Liver (tissue), 9 donors: Measurements from ENCODE around the gene KLF15. TPM values are rescaled to one million over a fixed set of nuclear protein-coding genes. Genes with fewer than 3 reads are reported as not detected.

Source experiments
- DNase-seq: peaks from one replicate; pipeline ENCODE4 v3.0.0-alpha.2; 2017; ENCODE audit warnings: low spot score
- H3K27ac ChIP-seq, 2 donors: one replicate each; pipeline ENCODE4 v1.7.0; 2013; ENCODE audit warnings: inconsistent platforms in 2 of 2, low read length in 2 of 2, control low read depth in 1 of 2, low read depth in 1 of 2, mild to moderate bottlenecking in 1 of 2
- H3K27me3 ChIP-seq, 4 donors: one replicate each; pipeline versions ENCODE4 v1.6.1 to v1.7.0; 2013; ENCODE audit warnings: low read length in 3 of 4, inconsistent platforms in 1 of 4, mild to moderate bottlenecking in 1 of 4, moderate library complexity in 1 of 4; ENCODE audit not compliant: control insufficient read depth in 4 of 4, insufficient read depth in 4 of 4
- H3K36me3 ChIP-seq, 4 donors: one replicate each; pipeline versions ENCODE4 v1.6.1 to v1.7.0; 2013; ENCODE audit warnings: low read length in 3 of 4, mild to moderate bottlenecking in 3 of 4, low read depth in 1 of 4, moderate library complexity in 1 of 4; ENCODE audit not compliant: control insufficient read depth in 4 of 4, insufficient read depth in 3 of 4
- H3K4me1 ChIP-seq, 4 donors: one replicate each; pipeline versions ENCODE4 v1.6.1 to v1.7.0; 2013; ENCODE audit warnings: low read length in 3 of 4, mild to moderate bottlenecking in 3 of 4, moderate library complexity in 1 of 4; ENCODE audit not compliant: control insufficient read depth in 4 of 4, insufficient read depth in 4 of 4
- H3K4me3 ChIP-seq, 3 donors: one replicate each; pipeline versions ENCODE4 v1.6.1 to v1.7.0; 2013; ENCODE audit warnings: low read length in 3 of 3, control low read depth in 1 of 3, low read depth in 1 of 3, mild to moderate bottlenecking in 1 of 3
- H3K9ac ChIP-seq, 2 donors: one replicate each; pipeline ENCODE4 v1.7.0; 2013; ENCODE audit warnings: low read length in 2 of 2, mild to moderate bottlenecking in 2 of 2, moderate library complexity in 2 of 2, control low read depth in 1 of 2, low read depth in 1 of 2
- H3K9me3 ChIP-seq, 4 donors: one replicate each; pipeline versions ENCODE4 v1.6.1 to v1.7.0; 2013; ENCODE audit warnings: low read length in 3 of 4; ENCODE audit not compliant: control insufficient read depth in 4 of 4
- EGR1 ChIP-seq, 2 donors: IDR thresholded peaks; 2 replicates each; pipeline ENCODE4 v1.6.1; 2016 to 2018; ENCODE audit warnings: antibody characterized with exemption in 2 of 2, low read depth in 2 of 2
- FOXA1 ChIP-seq: IDR thresholded peaks from 2 replicates; pipeline ENCODE4 v1.6.1; 2016; ENCODE audit warnings: antibody characterized with exemption
- FOXA2 ChIP-seq: IDR thresholded peaks from 2 replicates; pipeline ENCODE4 v1.6.1; 2016; ENCODE audit warnings: antibody characterized with exemption
- JUND ChIP-seq, 2 donors: IDR thresholded peaks; 2 replicates each; pipeline ENCODE4 v1.6.1; 2016; ENCODE audit warnings: antibody characterized with exemption in 2 of 2
- NR2F2 ChIP-seq: IDR thresholded peaks from 2 replicates; pipeline ENCODE4 v1.6.1; 2016; ENCODE audit warnings: antibody characterized with exemption
- RAD21 ChIP-seq, 2 donors: IDR thresholded peaks; 2 replicates each; pipeline ENCODE4 v1.6.1; 2016; ENCODE audit warnings: antibody characterized with exemption in 2 of 2, mild to moderate bottlenecking in 2 of 2
- RXRA ChIP-seq, 2 donors: IDR thresholded peaks; 2 replicates each; pipeline ENCODE4 v1.6.1; 2017 to 2018; ENCODE audit warnings: antibody characterized with exemption in 2 of 2, mild to moderate bottlenecking in 1 of 2
- YY1 ChIP-seq: IDR thresholded peaks from 2 replicates; pipeline ENCODE4 v1.6.1; 2016; ENCODE audit warnings: antibody characterized with exemption, mild to moderate bottlenecking
- WGBS: extraction: QIAGEN DNeasy Blood & Tissue Kit; methylation state at CpG from one replicate; pipeline ENCODE4 v1.1.7; 2013; 5-methylcytosine and 5-hydroxymethylcytosine counted together
- polyA plus RNA-seq, 2 donors: library from polyadenylated mRNA; stranded (reverse) in 1 of 2; unstranded in 1 of 2; fragments of 200-250 nt in 1 of 2; fragments of >200 nt in 1 of 2; fragmentation: Nextera tagmentation in 1 of 2; extraction: Ambion mirVana in 1 of 2; gene quantifications; one replicate each; pipeline versions ENCODE4 v1.2.1 to v1.2.3, GENCODE V29; 2013 to 2015
- total RNA-seq, 2 donors: library from RNA; depleted of rRNA; stranded (reverse); fragments of >200 nt; gene quantifications; one replicate each; pipeline ENCODE4 v1.2.3, GENCODE V29; 2014
- TF ChIP-seq, protein P1 (sequence below): IDR thresholded peaks from 2 replicates; pipeline ENCODE4 v1.6.1; 2016; ENCODE audit warnings: antibody characterized with exemption
- TF ChIP-seq, protein P2 (sequence below): IDR thresholded peaks from 2 replicates; pipeline ENCODE4 v1.6.1; 2016; ENCODE audit warnings: antibody characterized with exemption, mild to moderate bottlenecking
- TF ChIP-seq, protein P3 (sequence below): fragments of 150-350 bp; IDR thresholded peaks from 2 replicates; pipeline ENCODE4 v1.5.1; 2017; ENCODE audit warnings: improper control_type of control experiment, low read depth, low read length; ENCODE audit not compliant: missing input control
- TF ChIP-seq, protein P4 (sequence below): IDR thresholded peaks from 2 replicates; pipeline ENCODE4 v1.6.1; 2016; ENCODE audit warnings: antibody characterized with exemption
- TF ChIP-seq, protein P5 (sequence below): IDR thresholded peaks from 2 replicates; pipeline ENCODE4 v1.6.1; 2016; ENCODE audit warnings: antibody characterized with exemption
- donor health status: healthy.
- donor health status: healthy.
- donor health status: healthy.
- donor health status: healthy.
- donor health status: healthy.

Gene KLF15
- total and polyA plus RNA-seq, 4 donors: 21.4 to 103 (median 49.3) TPM

DNA sequence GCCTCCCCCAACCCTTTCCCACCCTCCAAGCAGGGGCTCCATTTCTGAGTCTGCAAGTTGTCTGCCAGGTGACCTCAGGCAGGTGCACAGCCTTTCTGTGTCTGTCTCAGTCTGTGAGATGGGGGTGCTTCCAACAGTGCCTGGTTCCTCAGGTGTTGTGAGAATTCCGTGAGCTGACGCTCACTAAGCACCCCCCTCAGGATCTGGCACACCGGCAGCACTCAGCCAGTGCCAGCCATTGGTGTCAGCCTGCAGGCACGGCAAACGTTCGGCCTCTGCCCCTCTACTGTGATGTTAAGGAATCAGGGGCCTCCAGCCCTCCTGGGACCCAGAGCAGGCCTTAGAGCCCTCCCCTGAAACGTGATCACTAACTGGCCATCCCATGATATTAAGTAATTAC lies 2.4 kb downstream of the KLF15 start:
- H3K9ac ChIP-seq: peak overlapping the region; percentile 65 to 95

DNA sequence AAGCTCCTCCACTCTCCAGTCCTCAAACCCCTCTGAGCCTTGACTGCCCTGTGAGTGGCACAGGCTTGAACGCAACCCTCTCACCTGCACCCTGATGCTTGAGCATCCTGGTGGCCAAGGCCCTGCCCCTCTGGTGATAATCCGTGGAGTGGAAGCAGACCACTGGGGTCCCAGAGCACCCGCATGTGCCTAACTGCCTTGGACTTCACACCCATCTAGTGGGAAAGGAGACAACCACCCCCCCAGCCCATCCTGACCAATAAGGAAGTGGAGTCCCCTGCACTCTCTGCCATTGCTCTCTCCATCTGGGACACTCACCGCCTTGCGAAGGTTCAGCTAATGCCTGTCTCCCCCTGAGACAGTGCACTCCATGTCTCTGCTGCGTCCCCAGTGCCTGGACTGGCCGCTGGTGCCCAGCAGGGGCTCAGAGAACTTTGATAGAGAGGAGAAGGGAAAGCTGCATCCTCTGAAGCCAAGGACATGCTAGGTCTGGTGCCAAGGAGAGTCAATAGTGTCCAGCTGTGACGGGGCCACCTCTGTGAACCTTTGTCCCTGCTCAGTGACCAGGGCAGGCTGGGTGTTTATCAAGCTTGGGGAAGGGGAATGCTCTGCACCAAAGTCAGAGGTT lies 3.4 kb downstream of the KLF15 start:
- DNase-seq: no peak
- Histone ChIP-seq H3K4me3 (peak overlapping the region; percentile 44 to 81 (median 70)), H3K9ac (peak overlapping the region; percentile 56 to 95), H3K27ac (peak overlapping the region; percentile 88 to 99), H3K4me1 (peaks cover 15 to 73% (median 52%) of the 10 kb centered on the region in 4 donors), H3K9me3 (no peaks in the 10 kb centered on the region), H3K36me3 (peaks cover 0 to 4% (median 0%) of the 10 kb centered on the region in 4 donors), H3K27me3 (no peaks in the 10 kb centered on the region)
- WGBS: 38% methylated on average over 8 of the region's 8 CpGs
- TF ChIP-seq, protein P1, sequence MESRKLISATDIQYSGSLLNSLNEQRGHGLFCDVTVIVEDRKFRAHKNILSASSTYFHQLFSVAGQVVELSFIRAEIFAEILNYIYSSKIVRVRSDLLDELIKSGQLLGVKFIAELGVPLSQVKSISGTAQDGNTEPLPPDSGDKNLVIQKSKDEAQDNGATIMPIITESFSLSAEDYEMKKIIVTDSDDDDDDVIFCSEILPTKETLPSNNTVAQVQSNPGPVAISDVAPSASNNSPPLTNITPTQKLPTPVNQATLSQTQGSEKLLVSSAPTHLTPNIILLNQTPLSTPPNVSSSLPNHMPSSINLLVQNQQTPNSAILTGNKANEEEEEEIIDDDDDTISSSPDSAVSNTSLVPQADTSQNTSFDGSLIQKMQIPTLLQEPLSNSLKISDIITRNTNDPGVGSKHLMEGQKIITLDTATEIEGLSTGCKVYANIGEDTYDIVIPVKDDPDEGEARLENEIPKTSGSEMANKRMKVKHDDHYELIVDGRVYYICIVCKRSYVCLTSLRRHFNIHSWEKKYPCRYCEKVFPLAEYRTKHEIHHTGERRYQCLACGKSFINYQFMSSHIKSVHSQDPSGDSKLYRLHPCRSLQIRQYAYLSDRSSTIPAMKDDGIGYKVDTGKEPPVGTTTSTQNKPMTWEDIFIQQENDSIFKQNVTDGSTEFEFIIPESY: peak; percentile 52
- TF ChIP-seq FOXA2 (peak; percentile 83), YY1 (peak; percentile 56), NR2F2 (peak; percentile 90), JUND (IDR thresholded peaks at IDR 0.05) (peak in 1 of 2 donors; percentile 40), RAD21 (IDR thresholded peaks at IDR 0.05) (peak; percentile 33 to 67), RXRA (IDR thresholded peaks at IDR 0.05) (peak; percentile 93 to 94), EGR1 (IDR thresholded peaks at IDR 0.05; ENCODE audit: low read depth in 2 of 2) (no peak)
- TF ChIP-seq, protein P2, sequence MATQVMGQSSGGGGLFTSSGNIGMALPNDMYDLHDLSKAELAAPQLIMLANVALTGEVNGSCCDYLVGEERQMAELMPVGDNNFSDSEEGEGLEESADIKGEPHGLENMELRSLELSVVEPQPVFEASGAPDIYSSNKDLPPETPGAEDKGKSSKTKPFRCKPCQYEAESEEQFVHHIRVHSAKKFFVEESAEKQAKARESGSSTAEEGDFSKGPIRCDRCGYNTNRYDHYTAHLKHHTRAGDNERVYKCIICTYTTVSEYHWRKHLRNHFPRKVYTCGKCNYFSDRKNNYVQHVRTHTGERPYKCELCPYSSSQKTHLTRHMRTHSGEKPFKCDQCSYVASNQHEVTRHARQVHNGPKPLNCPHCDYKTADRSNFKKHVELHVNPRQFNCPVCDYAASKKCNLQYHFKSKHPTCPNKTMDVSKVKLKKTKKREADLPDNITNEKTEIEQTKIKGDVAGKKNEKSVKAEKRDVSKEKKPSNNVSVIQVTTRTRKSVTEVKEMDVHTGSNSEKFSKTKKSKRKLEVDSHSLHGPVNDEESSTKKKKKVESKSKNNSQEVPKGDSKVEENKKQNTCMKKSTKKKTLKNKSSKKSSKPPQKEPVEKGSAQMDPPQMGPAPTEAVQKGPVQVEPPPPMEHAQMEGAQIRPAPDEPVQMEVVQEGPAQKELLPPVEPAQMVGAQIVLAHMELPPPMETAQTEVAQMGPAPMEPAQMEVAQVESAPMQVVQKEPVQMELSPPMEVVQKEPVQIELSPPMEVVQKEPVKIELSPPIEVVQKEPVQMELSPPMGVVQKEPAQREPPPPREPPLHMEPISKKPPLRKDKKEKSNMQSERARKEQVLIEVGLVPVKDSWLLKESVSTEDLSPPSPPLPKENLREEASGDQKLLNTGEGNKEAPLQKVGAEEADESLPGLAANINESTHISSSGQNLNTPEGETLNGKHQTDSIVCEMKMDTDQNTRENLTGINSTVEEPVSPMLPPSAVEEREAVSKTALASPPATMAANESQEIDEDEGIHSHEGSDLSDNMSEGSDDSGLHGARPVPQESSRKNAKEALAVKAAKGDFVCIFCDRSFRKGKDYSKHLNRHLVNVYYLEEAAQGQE: peak; percentile 52
- TF ChIP-seq, protein P3, sequence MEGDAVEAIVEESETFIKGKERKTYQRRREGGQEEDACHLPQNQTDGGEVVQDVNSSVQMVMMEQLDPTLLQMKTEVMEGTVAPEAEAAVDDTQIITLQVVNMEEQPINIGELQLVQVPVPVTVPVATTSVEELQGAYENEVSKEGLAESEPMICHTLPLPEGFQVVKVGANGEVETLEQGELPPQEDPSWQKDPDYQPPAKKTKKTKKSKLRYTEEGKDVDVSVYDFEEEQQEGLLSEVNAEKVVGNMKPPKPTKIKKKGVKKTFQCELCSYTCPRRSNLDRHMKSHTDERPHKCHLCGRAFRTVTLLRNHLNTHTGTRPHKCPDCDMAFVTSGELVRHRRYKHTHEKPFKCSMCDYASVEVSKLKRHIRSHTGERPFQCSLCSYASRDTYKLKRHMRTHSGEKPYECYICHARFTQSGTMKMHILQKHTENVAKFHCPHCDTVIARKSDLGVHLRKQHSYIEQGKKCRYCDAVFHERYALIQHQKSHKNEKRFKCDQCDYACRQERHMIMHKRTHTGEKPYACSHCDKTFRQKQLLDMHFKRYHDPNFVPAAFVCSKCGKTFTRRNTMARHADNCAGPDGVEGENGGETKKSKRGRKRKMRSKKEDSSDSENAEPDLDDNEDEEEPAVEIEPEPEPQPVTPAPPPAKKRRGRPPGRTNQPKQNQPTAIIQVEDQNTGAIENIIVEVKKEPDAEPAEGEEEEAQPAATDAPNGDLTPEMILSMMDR: no peak
- TF ChIP-seq, protein P4, sequence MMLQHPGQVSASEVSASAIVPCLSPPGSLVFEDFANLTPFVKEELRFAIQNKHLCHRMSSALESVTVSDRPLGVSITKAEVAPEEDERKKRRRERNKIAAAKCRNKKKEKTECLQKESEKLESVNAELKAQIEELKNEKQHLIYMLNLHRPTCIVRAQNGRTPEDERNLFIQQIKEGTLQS: no peak
- TF ChIP-seq, protein P5, sequence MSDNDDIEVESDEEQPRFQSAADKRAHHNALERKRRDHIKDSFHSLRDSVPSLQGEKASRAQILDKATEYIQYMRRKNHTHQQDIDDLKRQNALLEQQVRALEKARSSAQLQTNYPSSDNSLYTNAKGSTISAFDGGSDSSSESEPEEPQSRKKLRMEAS: peak; percentile 62

More for the DNA sequence above, 2.4 kb downstream of the KLF15 start:
- H3K4me1 ChIP-seq: peaks cover 10 to 66% (median 46%) of the 10 kb centered on the region in 4 donors
- peak overlapping the region; percentile 37 to 60 (median 44) for H3K4me3 ChIP-seq
- no peak for DNase-seq
- no peaks in the 10 kb centered on the region for H3K27me3 ChIP-seq
- peaks cover 0 to 4% (median 0%) of the 10 kb centered on the region in 4 donors for H3K36me3 ChIP-seq
- H3K27ac ChIP-seq: peak overlapping the region; percentile 88 to 99
- WGBS: 35% methylated on average over 7 of the region's 7 CpGs
- no peaks in the 10 kb centered on the region for H3K9me3 ChIP-seq
- TF ChIP-seq, protein P5: no peak
- TF ChIP-seq FOXA2 (no peak), FOXA1 (no peak)
- TF ChIP-seq, protein P4: peak; percentile 4
- TF ChIP-seq, protein P1: no peak
- TF ChIP-seq, protein P3: no peak
